HUES64 (cell line): ENCODE measurements around the gene NF2.

Source experiments
- H3K27ac ChIP-seq: 2 replicates; pipeline ENCODE4 v1.7.0; 2013; ENCODE audit warnings: low read depth, low read length, inconsistent platforms
- H3K27me3 ChIP-seq: 2 replicates; pipeline ENCODE4 v1.6.1; 2013; ENCODE audit warnings: mild to moderate bottlenecking, low read length; ENCODE audit not compliant: insufficient read depth
- H3K36me3 ChIP-seq: 2 replicates; pipeline ENCODE4 v1.6.1; 2013; ENCODE audit warnings: mild to moderate bottlenecking, low read length; ENCODE audit not compliant: insufficient read depth
- H3K4me1 ChIP-seq: 2 replicates; pipeline ENCODE4 v1.6.1; 2013; ENCODE audit warnings: mild to moderate bottlenecking, low read length, moderate library complexity; ENCODE audit not compliant: insufficient read depth
- H3K4me3 ChIP-seq: 2 replicates; pipeline ENCODE4 v1.5.1; 2013; ENCODE audit warnings: mild to moderate bottlenecking, low read length, moderate library complexity
- H3K9ac ChIP-seq: 2 replicates; pipeline ENCODE4 v1.6.1; 2013; ENCODE audit warnings: mild to moderate bottlenecking, low read depth, low read length
- H3K9me3 ChIP-seq: 2 replicates; pipeline ENCODE4 v1.6.1; 2013; ENCODE audit warnings: low read depth, low read length; ENCODE audit not compliant: insufficient read depth
- WGBS: fragments of 150-250, 120-280 bp; methylation state at CpG from one replicate; pipeline ENCODE4 v1.1.7; 2013; ENCODE audit warnings: missing lambda C conversion rate; 5-methylcytosine and 5-hydroxymethylcytosine counted together

NF2 gene

DNA sequence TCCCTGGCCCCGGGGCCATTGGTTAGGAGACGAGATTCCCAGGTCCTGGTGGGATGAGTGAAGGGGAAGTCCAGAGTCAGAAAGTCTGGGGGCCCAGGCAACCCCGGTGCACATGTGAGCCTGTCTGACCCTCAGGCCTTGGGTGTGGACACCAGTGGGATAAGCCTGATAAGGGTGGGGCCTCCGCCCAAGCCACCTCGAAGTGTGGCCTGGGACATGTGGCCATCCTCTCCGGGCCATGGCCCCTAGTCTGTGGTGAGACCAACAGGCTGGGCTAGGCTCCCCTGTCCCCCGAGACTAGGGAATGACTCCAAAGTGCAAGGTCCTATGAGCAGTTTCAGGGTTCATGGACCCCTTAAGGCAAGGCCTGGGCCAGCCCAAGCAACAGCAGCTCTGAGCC, 122.7 kb downstream of the NF2 start:
- WGBS = 93% methylated on average over 7 of the region's 7 CpGs
- no peak overlapping the region for H3K9ac ChIP-seq
- no peak overlapping the region for H3K4me3 ChIP-seq
- H3K4me1 ChIP-seq = no peaks in the 10 kb centered on the region
- no peaks in the 10 kb centered on the region for H3K36me3 ChIP-seq
- peaks cover 38% of the 10 kb centered on the region for H3K27me3 ChIP-seq
- no peaks in the 10 kb centered on the region for H3K9me3 ChIP-seq
- H3K27ac ChIP-seq = no peak overlapping the region

DNA sequence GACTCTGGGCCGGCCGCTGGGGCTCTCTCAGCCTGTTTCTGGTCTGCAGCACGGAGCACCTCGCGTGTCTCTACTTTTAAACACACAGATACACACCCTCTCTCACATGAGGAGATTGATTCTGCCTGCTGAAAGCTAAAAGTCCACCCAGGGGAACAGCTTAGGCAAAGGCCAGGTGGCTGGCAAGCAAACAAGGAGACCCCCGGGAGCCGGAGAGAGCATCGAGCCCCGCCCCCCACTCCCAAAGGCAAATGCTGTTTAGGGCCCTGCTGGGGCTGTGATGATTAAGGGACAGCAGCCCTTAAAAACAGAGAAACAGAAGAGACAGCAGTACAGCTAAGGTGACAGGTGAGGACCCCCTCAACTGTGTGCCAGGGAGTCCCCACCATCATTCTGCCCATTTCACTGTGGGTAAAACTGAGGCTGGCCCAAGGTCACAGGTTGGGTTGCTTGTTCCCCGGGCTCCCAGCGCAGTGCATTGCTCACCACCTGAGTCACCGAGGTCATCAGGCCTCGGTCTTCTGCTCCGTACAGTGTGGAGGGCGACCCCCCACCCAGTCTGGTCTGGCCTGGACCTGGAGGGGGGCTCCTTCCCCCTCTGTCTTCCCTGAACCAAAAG, 123.2 kb downstream of the NF2 start:
- 35% methylated on average over 15 of the region's 15 CpGs for WGBS
- no peaks in the 10 kb centered on the region for H3K4me1 ChIP-seq
- H3K9me3 ChIP-seq = no peaks in the 10 kb centered on the region
- peaks cover 33% of the 10 kb centered on the region for H3K27me3 ChIP-seq
- H3K4me3 ChIP-seq = no peak overlapping the region
- no peak overlapping the region for H3K9ac ChIP-seq
- H3K36me3 ChIP-seq = no peaks in the 10 kb centered on the region
- H3K27ac ChIP-seq = no peak overlapping the region

GRCh38 chr22:29727131-29727523, 123.7 kb downstream of the NF2 start:
- Histone ChIP-seq H3K9ac (no peak overlapping the region), H3K36me3 (no peaks in the 10 kb centered on the region), H3K27ac (no peak overlapping the region), H3K4me3 (no peak overlapping the region), H3K4me1 (no peaks in the 10 kb centered on the region), H3K27me3 (peaks cover 28% of the 10 kb centered on the region), H3K9me3 (no peaks in the 10 kb centered on the region)
- WGBS = 9% methylated on average over 15 of the region's 17 CpGs

DNA sequence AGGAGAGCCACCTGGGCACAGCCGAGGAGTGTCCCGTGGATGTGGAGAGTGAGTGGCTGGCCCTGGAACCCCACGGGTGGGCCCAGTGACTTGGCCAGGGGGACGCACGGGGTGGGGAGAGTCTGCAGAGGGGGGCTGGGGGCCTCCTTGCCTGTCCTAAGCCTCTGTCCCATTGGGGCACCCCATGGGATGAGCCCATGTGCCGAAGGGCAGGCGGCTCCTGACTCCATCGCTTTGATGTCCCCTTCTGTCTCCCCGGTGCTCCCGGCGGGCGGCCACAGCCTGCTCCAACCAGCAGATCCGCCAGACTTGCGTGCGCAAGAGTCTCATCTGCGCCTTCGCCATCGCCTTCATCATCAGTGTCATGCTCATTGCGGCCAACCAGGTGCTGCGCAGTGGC, 125.7 kb downstream of the NF2 start:
- no peaks in the 10 kb centered on the region for H3K9me3 ChIP-seq
- H3K9ac ChIP-seq = no peak overlapping the region
- no peak overlapping the region for H3K4me3 ChIP-seq
- H3K27ac ChIP-seq = no peak overlapping the region
- WGBS = 94% methylated on average over 20 of the region's 20 CpGs
- H3K36me3 ChIP-seq = no peaks in the 10 kb centered on the region
- H3K4me1 ChIP-seq = no peaks in the 10 kb centered on the region
- H3K27me3 ChIP-seq = peaks cover 12% of the 10 kb centered on the region; the same call in 1 of the 2 replicates

DNA sequence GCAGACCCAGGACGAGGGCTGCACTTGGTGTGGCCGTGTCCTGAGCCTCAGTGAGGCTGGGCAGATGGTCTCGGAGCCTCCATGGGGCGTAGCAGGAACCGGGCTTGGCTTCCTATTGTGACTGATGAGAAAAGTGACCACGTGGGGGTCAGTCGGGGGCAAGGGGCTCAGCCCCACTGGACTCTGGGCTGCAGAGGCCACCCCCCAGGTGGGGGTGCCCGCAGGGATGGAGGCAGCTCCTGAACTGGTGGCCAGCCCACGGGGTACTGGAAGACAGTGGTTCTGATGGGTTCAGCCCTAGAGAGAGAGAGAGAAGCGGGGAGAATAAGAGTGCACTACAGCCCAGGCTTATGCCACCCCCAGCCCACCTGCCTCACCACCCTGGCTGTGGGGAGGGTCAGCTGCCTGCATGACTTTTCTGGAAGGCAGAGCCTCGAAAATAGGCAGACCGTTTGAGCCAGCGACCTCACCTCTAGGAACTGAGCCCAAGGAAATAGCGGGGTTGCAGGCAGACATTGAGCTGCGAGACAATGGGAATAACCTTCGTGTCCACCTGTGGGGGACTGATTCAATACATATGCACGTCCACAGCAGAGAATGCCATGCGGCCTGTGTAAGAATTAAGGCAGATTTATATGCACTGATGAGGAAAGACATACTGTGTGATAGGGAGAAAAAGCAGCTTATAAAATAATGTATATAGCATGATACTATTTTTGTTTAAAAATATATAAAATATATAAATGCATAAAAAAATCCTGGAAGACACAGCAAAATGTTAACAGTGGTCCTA, 127.8 kb downstream of the NF2 start:
- Histone ChIP-seq H3K9ac (no peak overlapping the region), H3K9me3 (no peaks in the 10 kb centered on the region), H3K36me3 (no peaks in the 10 kb centered on the region), H3K27me3 (no peaks in the 10 kb centered on the region), H3K27ac (no peak overlapping the region), H3K4me3 (no peak overlapping the region), H3K4me1 (peaks cover 9% of the 10 kb centered on the region; the same call in 1 of the 2 replicates)
- 91% methylated on average over 18 of the region's 18 CpGs for WGBS

GRCh38 chr22:29732883-29733282, 129.4 kb downstream of the NF2 start:
- 96% methylated on average over 6 of the region's 6 CpGs for WGBS
- Histone ChIP-seq H3K27me3 (no peaks in the 10 kb centered on the region), H3K9me3 (no peaks in the 10 kb centered on the region), H3K9ac (no peak overlapping the region), H3K36me3 (no peaks in the 10 kb centered on the region), H3K4me1 (peaks cover 9% of the 10 kb centered on the region; the same call in 1 of the 2 replicates), H3K4me3 (no peak overlapping the region), H3K27ac (no peak overlapping the region)

GRCh38 chr22:29733362-29734201, 130.1 kb downstream of the NF2 start:
- Histone ChIP-seq H3K4me1 (peaks cover 9% of the 10 kb centered on the region; the same call in 1 of the 2 replicates), H3K36me3 (no peaks in the 10 kb centered on the region), H3K27ac (no peak overlapping the region), H3K27me3 (no peaks in the 10 kb centered on the region), H3K4me3 (no peak overlapping the region), H3K9ac (no peak overlapping the region), H3K9me3 (no peaks in the 10 kb centered on the region)
- WGBS = 93% methylated on average over 19 of the region's 19 CpGs

GRCh38 chr22:29734406-29734805, 131.0 kb downstream of the NF2 start:
- Histone ChIP-seq H3K9ac (no peak overlapping the region), H3K27ac (no peak overlapping the region), H3K27me3 (no peaks in the 10 kb centered on the region), H3K4me3 (no peak overlapping the region), H3K9me3 (no peaks in the 10 kb centered on the region), H3K36me3 (no peaks in the 10 kb centered on the region), H3K4me1 (peaks cover 9% of the 10 kb centered on the region; the same call in 1 of the 2 replicates)
- 88% methylated on average over 8 of the region's 8 CpGs for WGBS

GRCh38 chr22:29734838-29735237, 131.4 kb downstream of the NF2 start:
- H3K4me1 ChIP-seq = peaks cover 9% of the 10 kb centered on the region; the same call in 1 of the 2 replicates
- H3K27ac ChIP-seq = no peak overlapping the region
- 40% methylated on average over 9 of the region's 9 CpGs for WGBS
- no peaks in the 10 kb centered on the region for H3K9me3 ChIP-seq
- H3K27me3 ChIP-seq = no peaks in the 10 kb centered on the region
- H3K9ac ChIP-seq = no peak overlapping the region
- no peaks in the 10 kb centered on the region for H3K36me3 ChIP-seq
- no peak overlapping the region for H3K4me3 ChIP-seq

- Histone ChIP-seq H3K4me3 (no peak overlapping the region), H3K27ac (no peak overlapping the region), H3K27me3 (no peaks in the 10 kb centered on the region), H3K9ac (no peak overlapping the region), H3K4me1 (peaks cover 9% of the 10 kb centered on the region; the same call in 1 of the 2 replicates), H3K36me3 (no peaks in the 10 kb centered on the region), H3K9me3 (no peaks in the 10 kb centered on the region)
- 59% methylated on average over 1 of the region's 1 CpG for WGBS
Measured at GRCh38 chr22:29735416-29735815, 132.0 kb downstream of the NF2 start.
